ENCODE data around the gene GALK1.
"Not testable (repeated sequence)": the region's sequence is repeated elsewhere in the genome, so short reads cannot be mapped to it uniquely, and the experiment has no call there.

GALK1 gene

DNA sequence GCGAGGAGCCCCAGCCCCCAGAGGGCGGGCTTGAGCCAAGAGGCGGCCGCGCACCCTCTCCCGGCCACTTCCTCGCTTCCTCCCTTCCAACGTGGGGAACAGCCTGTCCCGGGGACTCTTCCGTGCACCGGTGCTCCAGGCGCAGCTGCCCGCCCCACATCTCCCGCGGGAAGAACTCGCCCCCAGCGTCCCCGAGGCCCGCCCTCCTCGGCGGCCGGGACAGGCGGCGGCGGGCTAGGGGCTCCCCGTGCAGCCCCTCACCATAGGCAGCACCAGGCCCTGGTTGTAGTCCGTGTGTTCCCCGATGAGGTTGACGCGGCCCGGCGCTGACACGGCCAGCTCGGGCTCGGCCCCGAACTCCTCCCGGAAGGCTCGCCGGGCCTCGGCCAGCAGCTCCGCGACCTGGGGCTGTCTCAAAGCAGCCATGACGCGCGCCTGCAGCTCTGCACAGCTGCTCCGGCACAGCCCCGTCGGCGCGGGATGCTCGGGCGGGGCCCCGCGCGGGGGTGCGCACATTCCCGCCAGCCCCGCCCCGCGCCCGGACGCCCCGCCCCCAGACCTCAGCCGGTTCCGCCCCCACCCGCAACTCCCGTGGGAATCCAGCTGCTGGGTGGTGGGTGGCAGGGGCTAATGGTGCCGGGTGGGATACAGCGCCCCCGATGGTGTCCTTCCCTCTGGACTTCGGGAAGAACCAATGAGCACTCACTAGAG is at the start of gene GALK1:
GALK1 (minus strand) TSS at position 482 of the 711 bp plus-strand sequence; CDS start at position 426, 56 bp downstream.
- DNase-seq (ENCODE audit: low spot score) = peak; percentile 67

DNA sequence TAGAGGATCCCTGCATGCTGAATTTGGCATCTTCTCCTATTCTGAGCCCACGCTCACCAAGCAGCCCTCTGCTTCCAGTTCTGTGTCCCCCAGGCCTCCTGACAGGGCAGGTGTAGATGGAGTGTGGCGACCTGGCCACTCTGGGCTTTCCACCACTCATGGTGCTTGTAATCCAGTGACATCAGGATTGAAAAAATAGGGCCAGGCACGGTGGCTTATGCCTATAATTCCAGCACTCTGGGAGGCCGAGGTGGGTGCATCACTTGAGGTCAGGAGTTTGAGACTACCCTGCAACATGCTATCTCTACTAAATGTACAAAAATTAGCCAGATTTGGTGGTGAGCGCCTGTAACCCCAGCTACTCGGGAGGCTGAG is 49.0 kb upstream of the GALK1 start:
- no peak for DNase-seq (ENCODE audit: low spot score)

DNA sequence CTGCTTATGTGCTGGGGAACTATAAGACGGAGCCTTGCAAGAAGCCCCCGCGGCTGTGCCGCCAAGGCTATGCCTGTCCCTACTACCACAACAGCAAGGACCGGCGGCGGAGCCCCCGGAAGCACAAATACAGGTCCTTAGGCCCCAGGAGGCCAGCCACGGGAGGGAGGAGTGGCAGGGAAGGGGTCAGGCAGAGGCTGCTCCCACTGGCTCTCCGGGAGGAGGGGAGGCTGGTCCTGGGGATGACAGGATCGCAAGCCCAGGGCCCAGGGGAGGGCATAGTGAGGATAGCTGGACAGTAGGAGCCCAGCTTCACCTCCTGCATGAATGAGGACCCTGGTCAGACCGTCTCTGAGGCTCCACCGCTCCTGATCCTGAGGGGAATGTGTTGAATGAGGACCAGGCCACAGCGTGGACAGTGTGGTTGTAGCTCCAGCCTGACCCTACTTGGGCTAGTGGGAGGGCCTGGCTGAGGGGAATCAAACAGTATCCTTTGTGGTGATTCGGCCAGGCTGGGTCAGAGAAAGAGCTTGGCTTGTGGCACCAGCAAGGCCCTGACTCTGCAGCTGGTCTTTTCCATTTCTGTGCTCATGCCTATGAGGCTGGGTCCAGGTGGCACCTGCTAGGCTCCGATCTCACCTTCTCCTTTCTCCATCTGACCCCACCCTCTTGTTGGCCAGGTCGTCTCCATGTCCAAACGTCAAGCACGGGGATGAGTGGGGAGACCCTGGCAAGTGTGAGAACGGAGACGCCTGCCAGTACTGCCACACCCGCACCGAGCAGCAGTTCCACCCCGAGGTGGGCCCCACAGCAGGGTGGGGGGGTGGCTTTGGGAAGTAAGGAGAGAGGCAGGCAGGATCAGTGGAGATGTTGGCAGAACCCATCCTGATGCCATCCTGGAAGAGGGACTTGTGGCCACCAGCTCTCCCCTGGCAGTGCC is 48.4 kb upstream of the GALK1 start:
- DNase-seq (ENCODE audit: low spot score) = no peak

DNA sequence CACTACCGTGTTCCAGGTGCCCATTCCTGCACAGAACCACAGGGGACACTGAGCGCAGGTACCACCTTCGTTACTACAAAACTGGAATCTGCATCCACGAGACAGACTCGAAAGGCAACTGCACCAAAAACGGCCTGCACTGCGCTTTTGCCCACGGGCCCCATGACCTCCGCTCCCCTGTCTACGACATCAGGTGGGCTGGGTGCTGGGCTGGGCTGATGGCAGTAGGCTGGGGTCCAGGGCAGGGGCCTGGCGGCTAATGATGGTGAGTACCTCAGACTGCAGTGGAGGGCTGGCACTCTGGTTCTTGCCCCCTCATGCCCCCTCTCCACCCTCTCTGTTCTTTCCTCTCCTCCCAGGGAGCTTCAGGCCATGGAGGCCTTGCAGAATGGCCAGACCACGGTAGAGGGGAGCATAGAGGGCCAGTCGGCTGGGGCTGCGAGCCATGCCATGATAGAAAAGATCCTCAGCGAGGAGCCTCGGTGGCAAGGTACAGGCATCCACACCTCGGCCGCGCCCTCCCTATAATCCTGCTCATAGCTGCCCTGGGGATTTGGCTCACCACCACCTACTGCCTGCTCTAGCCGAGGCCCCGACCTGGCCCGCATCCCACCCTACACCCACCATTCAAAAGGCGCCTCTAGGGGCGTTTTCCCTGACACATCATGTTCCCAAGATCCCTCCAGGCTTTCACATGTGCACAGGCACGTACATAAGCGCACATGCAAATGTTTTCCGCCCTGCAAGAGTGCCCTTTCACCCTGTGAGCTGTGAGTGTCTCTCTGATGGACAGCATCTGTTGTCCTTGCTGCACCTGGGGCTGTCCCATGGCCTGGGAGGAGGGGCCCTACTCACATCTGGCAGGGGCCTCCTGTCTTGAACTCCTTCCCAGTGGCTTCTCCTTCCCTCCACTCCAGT is 47.4 kb upstream of the GALK1 start:
- DNase-seq (ENCODE audit: low spot score) = no peak

DNA sequence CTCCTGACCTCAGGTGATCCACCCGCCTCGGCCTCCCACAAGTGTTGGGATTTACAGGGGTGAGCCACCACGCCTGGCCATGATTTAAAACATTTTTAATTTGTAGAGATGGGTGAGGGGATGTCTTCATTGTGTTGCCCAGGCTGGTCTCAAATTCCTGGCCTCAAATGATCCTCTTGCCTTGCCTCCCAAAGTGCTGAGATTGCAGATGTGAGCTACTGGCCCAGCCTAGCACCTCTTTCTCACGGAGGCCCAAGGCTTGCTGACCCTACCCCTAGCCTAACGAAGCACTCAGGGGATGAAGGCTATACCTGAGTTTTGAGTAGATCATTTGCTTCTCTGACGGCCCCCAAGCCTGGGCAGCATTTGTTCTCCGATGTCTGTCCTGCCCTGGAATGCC is 46.2 kb upstream of the GALK1 start:
- no peak for DNase-seq (ENCODE audit: low spot score)

DNA sequence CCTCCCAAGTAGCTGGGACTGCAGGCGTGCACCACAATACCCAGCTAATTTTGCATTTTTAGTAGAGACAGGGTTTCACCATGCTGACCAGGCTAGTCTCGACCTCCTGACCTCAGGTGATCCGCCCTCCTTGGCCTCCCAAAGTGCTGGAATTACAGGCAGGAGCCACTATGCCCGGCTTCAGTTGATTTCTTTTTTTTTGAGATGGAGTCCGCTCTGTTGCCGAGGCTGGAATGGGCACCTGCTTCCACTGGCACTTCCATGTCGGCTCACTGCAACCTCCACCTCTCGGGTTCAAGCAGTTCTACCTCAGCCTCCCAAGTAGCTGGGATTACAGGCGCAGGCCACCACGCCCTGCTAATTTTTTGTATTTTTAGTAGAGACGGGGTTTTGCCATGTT is 45.8 kb upstream of the GALK1 start:
- not testable (repeated sequence) for DNase-seq (ENCODE audit: low spot score)

DNA sequence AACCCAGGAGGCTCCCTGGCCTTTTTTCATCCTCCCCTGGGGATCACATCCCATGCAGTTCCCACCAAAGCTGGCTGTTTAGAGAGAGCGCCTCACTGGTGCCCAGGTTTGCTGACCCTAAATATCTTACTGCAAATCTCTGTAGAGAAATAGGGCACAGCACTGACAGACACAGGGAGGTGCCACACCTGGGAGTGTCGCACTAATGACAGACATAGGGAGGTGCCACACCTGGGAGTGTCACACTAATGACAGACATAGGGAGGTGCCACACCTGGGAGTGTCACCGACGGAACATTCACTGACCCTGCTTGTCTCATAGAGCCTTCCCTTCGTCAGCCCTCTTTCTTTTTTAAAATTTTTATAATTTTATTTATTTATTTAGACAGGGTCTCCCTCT is 45.2 kb upstream of the GALK1 start:
- DNase-seq (ENCODE audit: low spot score) = no peak

DNA sequence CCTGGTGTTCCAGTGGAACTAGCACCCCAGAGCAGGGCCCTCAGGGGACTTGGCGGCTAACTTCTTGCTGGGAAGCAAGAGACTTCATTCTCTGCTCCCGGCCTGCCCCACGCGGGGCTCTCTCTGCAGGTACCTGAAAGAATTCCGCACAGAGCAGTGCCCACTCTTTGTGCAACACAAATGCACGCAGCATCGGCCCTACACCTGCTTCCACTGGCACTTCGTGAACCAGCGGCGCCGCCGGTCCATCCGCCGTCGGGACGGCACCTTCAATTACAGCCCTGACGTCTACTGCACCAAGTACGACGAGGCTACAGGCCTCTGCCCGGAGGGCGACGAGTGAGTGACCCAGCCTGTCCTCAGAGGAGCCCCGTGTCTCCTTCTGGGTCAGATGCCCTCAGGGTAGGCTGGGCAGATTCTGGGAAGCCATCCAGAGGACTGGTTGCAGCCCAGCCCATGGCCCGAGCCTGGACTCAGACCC is 44.7 kb upstream of the GALK1 start:
- DNase-seq (ENCODE audit: low spot score) = no peak

DNA sequence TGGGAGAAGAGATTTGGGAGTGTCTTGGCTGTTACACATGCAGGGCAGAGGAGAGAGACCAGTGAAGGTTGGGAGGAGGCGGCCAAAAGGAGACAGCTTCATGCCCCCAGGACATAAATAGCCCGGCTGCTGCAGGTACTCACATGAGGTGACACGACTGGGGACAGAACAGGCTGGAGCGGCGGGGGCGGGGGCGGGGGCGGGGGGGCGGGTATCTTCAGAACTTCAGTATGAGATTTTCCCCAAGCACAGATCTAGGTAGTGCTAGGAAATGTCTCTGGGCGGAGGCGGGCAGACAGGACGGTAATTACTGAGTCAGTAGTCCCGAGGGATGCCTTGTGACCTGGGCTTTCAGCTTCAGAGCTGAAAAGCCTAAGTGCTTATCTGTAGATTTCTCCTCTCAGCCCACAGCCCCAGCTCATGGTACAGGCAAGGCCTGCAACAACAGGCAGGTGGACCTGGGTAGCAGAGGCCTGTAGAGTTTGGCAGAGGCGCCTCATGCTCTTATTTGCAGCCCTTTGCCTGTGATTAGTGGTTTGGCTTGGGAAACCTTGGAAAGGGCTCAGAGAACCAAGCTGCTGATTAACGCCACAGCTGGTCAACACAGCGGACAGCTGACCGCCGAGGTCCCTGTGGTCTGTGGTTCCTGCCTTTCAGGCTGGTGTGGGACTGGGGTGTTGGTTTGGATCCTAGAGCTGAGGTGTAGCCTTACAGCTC is 44.1 kb upstream of the GALK1 start:
- no peak for DNase-seq (ENCODE audit: low spot score)

DNA sequence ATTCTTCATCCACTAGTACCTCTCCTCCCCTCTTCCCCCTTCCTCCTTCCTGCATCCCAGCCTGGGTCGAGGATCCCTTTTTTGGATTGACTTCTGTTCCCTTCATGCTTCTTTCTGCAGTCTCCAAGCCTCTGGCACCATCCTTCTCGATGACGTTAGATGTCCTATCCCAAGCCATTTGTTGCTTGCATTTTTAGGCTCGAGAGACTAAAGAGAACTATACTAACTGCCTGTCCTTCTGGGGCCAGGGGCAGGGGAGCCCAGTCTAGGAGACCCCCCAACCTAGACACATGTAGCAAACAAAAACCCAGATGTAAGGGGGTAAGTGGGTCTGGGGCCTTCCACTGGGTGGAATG is 43.5 kb upstream of the GALK1 start:
- DNase-seq (ENCODE audit: low spot score) = no peak

DNA sequence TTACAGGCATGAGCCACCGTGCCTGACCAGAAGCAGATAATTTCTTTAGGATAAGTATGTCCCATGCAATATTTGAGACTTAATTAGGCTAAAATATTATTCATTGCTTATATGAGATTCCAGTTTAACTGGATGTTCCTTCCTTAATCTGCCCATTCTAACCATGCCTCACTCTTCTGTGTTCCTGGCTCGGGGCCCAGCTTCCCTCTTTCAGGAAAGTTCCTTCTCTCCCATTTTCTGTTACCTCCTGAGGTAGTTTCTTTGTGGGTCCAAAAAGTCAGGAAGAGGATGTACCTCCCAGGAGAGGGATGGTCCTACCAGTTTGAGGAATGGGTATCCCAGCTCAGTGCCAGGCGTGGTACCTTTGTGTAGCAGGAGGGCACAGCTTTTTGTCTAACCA is 42.9 kb upstream of the GALK1 start:
- DNase-seq (ENCODE audit: low spot score) = no peak

DNA sequence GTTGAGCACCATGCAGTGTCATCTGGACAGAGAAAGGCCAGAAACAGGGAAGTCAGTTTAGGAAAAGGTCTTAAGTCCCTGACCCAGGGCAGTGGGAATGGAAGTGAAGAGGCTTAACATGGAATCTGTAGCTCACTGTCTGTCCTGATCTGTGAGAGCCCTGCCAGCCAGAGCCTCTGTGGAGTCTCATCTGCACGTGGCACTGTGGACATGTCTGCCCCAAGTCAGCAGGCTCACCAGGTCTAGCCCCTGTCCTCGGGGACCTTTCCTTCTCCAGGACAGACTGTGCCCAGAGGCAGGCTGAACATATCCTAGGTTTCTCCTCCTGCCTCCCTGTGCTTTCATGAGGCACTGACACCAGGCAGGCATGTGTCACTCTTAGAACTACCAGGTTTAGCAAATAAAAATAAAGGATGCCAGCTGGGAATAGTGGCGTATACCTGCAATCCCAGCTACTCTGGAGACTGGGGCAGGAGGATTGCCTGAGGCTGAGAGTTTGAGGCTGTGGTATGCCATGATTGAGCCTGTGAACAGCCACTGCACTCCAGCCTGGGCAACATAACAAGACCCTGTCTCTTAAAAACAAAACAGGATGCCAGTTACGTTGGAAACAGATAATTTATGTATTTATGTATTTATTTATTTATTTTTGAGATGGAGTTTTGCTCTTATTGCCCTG is 42.0 kb upstream of the GALK1 start:
- no peak for DNase-seq (ENCODE audit: low spot score)

DNA sequence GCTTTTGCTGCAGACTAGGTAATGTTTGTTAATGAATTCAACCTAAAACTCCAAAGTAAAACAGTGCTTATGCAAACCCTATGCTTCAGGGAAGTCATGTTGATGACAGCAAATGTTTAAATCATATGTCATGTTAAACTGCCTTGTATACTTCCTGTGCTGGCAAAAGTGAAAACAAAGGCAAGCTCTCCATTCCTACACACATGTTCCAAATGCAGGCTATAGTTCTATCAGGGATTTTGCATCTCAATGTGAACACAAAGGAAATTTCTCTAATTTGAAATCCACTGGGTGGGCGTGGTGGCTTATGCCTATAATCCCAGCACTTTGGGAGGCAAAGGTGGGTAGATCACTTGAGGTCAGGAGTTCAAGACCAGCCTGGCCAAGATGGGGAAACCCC is 38.9 kb upstream of the GALK1 start:
- DNase-seq (ENCODE audit: low spot score) = no peak

DNA sequence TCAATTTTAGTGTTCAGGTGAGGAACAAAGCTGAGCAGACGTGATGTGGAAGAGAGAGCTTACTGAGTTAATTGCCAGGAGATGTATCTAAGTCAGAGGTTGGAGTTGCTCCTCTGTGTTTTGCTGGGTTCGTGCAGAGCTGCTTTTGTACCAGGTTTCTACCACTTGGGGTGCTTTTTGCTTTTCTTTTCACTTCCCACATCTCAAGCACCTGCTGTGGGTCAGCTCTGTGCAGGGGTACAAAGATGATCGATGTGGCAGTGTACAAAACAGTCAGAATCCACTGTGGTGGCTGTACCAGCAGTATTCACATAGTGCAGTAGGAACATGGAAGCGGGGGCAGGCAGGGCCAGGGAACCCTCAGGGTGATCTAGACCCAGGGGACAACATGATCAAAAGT is 34.4 kb upstream of the GALK1 start:
- DNase-seq (ENCODE audit: low spot score) = no peak

DNA sequence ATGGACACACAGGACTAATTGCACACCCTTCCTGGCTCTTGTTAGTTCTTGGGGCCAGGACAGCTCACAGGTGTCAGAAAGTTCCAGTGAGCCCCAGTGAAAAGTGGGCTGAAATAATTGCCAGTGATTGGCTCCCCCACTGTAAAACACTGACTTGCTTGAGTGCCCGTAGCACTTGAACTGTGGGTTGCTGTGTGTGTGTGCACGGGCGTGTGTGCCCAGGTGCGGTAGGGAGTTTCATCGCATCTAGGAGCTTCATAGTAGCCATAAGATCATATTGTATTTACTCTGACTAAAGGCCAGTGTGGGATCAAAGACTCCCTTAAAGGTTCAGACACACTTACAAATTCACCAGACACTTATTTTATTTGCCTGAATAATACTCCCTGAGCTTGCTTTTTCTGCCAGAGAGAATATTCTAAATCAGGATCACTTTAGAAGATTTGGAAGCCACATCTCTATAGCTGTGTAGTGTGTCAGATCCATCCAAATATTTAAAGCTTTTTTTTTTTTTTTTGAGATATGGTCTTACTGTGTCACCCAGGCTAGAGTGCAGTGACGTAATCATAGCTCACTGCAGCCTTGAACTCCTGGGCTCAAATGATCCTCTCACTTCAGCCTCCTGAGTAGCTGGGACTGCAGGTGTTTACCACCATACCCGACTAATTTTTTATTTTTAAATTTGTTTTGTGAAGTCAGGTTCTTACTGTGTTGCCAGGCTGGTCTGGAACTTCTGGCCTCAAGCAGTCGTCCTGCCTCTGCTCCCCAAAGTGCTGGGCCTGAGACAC is 31.0 kb upstream of the GALK1 start:
- DNase-seq (ENCODE audit: low spot score) = no peak

DNA sequence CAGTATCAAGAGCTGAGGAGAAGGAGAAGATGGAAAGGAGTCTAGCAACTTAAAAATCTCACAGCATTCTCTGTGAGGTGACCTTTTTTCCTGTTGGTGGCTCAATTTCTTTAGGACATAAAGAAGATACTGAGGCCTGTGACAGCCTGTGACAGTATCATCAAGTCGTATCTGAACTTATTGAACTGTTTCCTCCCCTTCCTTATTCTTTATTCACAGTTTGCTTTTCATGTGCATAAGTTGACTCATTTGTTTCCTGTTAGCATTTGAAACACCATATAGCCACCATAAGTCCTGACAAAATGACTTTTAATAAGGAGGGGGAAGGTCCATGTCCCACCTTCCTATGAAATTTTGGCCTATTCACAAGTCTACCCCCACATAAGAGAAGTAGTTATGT is 28.5 kb upstream of the GALK1 start:
- no peak for DNase-seq (ENCODE audit: low spot score)

DNA sequence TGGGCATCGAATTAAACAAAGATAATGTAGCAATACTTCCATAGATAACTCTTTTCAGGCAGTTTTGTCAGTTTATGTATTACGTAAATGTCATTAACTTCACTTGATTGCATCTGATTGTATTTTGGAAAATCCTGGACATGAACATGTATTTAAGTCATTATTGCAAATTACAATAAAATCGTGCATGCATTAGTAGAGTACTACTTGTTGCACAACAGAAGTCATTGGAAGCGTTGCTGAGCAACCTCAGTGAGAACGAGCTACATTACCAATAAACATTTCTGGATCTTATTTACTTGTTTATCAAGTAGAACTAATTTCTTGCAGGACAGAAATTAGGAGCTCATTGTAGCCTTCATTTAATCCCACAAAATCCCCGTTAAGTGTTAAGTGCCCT is 26.3 kb upstream of the GALK1 start:
- DNase-seq (ENCODE audit: low spot score) = no peak

DNA sequence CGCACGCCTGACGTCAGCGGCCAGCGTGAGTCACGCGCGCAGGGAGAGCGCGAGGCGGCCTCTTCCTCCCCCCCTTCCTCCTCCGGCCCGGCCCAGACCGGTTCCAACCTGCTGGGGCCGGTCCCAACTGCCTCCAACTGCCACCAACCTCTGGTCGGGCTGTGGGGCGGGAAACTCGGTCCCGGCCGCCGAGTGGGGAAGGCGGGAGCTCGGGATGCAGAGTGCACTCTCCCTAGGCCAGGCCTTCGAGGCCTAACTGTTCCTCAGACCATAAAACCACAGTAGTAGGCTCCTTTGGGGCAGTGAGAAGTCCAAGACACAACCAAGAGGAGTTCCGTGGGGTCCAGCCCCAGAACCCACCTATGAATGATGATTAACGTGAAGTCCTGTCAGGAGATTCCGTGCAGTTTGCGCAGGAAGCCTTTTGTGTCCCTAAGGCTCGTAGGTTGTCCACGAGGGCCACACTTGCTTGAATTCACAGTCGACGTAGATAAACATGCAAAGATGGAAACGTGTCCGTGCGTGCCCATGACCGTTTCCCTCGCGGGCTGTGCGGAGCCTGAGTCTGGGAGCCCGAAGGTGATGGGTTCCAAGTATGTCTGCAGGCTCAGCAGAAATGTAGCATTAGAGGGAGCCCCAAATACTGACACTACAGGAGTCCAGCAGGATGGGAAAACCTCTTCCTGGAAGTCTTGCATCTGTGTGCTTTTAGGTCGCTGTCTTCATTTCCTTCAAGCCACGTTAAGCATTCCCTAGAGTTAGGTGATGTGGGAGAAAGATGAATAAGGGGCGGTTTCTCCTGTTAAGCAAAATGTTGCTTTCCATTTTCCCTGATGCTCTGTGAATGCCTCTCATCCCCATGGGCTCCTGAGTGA is 20.3 kb upstream of the GALK1 start:
- peak; percentile 95 for DNase-seq (ENCODE audit: low spot score)

DNA sequence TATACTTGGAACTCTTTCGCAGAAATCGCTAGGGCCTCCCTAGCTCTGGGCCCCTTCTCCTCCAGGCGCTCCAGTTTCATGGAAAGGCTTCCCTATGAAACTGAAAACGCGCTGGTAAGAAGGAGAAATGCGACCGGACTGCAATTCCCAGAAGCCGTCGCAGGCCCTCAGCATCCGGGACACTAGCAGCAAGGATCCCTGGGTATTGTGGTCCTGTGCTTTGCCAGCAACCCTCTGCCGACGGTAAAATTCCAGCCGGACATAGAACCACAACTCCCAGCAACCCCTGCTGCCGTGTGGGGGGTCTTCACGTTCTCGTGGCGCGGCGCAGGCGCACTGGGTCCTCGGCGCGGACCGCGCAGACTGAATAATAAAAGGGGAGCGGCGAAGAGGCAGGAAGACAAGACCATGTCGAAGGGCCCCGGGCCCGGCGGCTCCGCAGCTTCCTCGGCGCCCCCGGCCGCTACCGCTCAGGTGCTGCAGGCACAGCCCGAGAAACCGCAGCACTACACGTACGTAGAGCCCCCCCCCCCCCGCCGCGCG is 19.6 kb upstream of the GALK1 start, which contains the start of gene UNK:
UNK (plus strand) TSS at position 334 of the 543 bp plus-strand sequence; CDS start at position 409, 75 bp downstream.
- peak; percentile 99 for DNase-seq (ENCODE audit: low spot score)
